ENCODE data around the gene ASTN2.

DNA sequence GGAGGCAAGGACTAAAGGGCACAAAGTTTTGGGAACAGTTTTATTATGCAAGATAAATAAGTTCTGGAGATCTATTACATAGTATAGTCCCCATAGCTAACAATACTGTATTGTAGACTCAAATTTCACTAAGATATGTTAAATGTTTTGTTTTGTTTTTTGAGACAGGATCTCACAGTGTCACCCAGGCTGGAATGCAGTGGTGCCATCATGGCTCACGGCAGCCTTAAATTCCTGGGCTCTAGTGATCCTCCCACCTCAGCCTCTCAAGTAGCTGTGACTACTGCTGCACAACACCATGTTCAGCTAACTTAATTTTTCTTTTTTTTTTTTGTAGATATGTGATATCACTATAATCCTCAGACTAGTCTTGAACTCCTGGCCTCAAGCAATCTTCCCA is 618.2 kb downstream of the ASTN2 start:
- TF ChIP-seq POLR2A (IDR thresholded peaks at IDR 0.05; ENCODE audit: low read length) (no peak), GATA1 (IDR thresholded peaks at IDR 0.05; ENCODE audit: low read depth, low read length) (no peak)

Data from erythroblast (primary cell).